Upper lobe of left lung (tissue), 4 donors: ENCODE measurements around the gene ETS1.

Experiments
- EP300 ChIP-seq, 4 donors: sonication (generic); formaldehyde crosslinking; IDR thresholded peaks; one replicate each; pipeline ENCODE4 v1.5.1; 2017; ENCODE audit warnings: antibody characterized with exemption in 4 of 4, control low read depth in 2 of 4
- POLR2A ChIP-seq, 4 donors: fragments of 450-650 bp; IDR thresholded peaks; one replicate each; pipeline ENCODE4 v1.5.1; 2016 to 2017; ENCODE audit warnings: antibody characterized with exemption in 4 of 4, mild to moderate bottlenecking in 2 of 4
- TF ChIP-seq, protein P1 (sequence below), 6 experiments: fragments of 450-650 bp in 4 of 6; fragments of 200-600 bp in 2 of 6; sonication (generic) in 2 of 6; IDR thresholded peaks; one replicate each; pipeline ENCODE4 v1.5.1; 2016 to 2019; ENCODE audit warnings: antibody characterized with exemption in 6 of 6

DNA sequence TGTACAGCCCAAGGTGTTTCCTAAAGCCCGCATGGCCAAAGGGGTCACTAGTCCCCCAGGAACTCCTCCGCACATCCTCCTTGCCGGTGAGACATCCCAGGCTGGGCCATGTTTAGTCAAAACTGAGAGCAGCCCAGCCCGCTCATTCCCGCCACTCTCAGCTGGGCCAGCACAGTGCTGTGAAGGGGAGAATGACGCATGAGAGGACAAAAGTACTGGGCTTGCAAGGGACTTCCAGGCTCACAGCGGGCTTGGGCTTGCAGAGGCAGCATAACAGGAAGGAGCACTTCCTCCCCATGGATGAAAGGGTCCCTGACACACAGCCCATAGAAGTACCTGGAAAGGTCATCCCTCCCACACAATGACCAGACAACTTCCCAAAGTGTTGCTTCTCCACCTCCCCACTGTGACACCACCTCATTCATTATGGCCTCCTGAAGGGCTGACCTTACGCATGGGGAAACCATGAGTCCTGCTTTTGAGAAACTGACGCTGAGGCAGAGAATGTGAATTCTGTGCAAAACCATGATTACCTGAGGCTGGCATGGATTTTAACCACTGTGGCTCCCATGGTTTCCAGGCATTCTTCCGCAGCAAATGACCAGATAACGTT, 19.1 kb downstream of the ETS1 start:
- TF ChIP-seq, protein P1, sequence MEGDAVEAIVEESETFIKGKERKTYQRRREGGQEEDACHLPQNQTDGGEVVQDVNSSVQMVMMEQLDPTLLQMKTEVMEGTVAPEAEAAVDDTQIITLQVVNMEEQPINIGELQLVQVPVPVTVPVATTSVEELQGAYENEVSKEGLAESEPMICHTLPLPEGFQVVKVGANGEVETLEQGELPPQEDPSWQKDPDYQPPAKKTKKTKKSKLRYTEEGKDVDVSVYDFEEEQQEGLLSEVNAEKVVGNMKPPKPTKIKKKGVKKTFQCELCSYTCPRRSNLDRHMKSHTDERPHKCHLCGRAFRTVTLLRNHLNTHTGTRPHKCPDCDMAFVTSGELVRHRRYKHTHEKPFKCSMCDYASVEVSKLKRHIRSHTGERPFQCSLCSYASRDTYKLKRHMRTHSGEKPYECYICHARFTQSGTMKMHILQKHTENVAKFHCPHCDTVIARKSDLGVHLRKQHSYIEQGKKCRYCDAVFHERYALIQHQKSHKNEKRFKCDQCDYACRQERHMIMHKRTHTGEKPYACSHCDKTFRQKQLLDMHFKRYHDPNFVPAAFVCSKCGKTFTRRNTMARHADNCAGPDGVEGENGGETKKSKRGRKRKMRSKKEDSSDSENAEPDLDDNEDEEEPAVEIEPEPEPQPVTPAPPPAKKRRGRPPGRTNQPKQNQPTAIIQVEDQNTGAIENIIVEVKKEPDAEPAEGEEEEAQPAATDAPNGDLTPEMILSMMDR (IDR thresholded peaks at IDR 0.05): no peak
- TF ChIP-seq POLR2A (IDR thresholded peaks at IDR 0.05): no peak
- TF ChIP-seq EP300 (IDR thresholded peaks at IDR 0.05): peak in 1 of 4 donors; percentile 15
